ENCODE data around the gene ALLC. TPM values are rescaled to one million over a fixed set of nuclear protein-coding genes. Genes with fewer than 3 reads are reported as not detected.
"Not testable (repeated sequence)": the region's sequence is repeated elsewhere in the genome, so short reads cannot be mapped to it uniquely, and the experiment has no call there.

ALLC gene
- polyA plus RNA-seq, 1 experiment, result not detected

DNA sequence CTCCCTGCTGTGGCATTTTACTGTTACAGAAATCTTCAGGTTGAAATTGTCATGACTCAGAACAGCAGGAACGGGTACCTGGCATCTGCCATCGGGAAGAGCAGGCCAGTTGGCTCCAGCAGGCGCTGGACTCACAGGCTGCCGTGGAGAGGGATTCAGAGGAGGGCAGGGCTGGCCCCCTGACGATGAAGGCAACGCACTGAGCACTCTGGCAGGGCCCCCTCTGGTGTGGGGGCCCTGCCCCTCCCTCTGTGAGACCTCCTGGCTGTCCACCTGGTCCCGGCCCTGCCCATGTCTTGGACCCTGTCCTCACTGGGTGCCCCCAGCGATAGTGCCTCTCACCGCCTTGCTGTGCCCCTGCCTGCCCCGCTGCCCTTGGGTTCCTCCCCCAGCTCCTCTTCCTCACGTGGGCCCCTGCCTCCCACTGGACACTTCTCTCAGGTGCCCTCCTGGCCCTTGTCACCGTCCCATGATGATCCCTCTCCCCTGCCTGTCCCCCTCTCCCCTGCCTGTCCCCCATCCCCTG is 23.3 kb upstream of the ALLC start:
- POLR2A ChIA-PET, result no interaction called here
- no peaks in the 10 kb centered on the region; the same call in 1 of the 2 replicates for H3K27me3 ChIP-seq (ENCODE audit: control insufficient read depth, insufficient read depth, low read length)
- CTCF ChIA-PET, result interaction anchor here (1.0 to 1.6 kb wide), 2 partner anchors 16 to 20 kb away, joined by 3 read pairs; no protein-coding TSS in a partner anchor
- no peak for DNase-seq (ENCODE audit: low read depth)
- H3K4me3 ChIP-seq (ENCODE audit: low read depth, low read length), result no peak overlapping the region
- no peaks in the 10 kb centered on the region for H3K36me3 ChIP-seq (ENCODE audit: control insufficient read depth, insufficient read depth, low read length)
- no peak for TF ChIP-seq CTCF (IDR thresholded peaks at IDR 0.05; ENCODE audit: insufficient read depth, low read depth, low read length)

- TF ChIP-seq CTCF (IDR thresholded peaks at IDR 0.05; ENCODE audit: insufficient read depth, low read depth, low read length), result no peak
- POLR2A ChIA-PET, result no interaction called here
- peak overlapping the region; percentile 29 for H3K4me3 ChIP-seq (ENCODE audit: low read depth, low read length)
- DNase-seq (ENCODE audit: low read depth), result no peak
- H3K27me3 ChIP-seq (ENCODE audit: control insufficient read depth, insufficient read depth, low read length), result no peaks in the 10 kb centered on the region; the same call in 1 of the 2 replicates
- no peaks in the 10 kb centered on the region for H3K36me3 ChIP-seq (ENCODE audit: control insufficient read depth, insufficient read depth, low read length)
- CTCF ChIA-PET, result interaction anchor here (1.0 to 3.4 kb wide), 3 partner anchors 16 to 19 kb away, joined by 3 to 15 read pairs (median 3); no protein-coding TSS in a partner anchor
Observed at GRCh38 chr2:3635171-3635974, 22.6 kb upstream of the ALLC start.

DNA sequence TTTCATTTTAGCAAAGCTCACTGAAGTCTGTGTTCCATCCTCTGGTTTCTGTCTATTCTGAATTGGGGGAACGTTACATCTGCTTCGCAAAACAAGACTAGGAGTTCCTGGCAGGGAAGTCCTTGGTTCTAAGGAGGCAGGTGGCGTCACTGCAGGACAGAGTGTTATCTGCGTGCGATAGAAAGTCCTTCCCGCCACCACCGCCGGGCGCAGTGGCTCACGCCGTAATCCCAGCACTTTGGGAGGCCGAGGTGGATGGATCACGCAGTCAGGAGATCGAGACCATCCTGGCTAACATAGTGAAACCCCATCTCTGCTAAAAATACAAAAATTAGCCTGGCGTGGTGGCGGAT is 22.0 kb upstream of the ALLC start:
- CTCF ChIA-PET, result interaction anchor here (3.4 kb wide), 1 partner anchor 15 kb away, joined by 15 read pairs; no protein-coding TSS in a partner anchor
- H3K36me3 ChIP-seq (ENCODE audit: control insufficient read depth, insufficient read depth, low read length); DNase-seq (ENCODE audit: low read depth); POLR2A ChIA-PET; H3K27me3 ChIP-seq (ENCODE audit: control insufficient read depth, insufficient read depth, low read length): not testable (repeated sequence)
- peak overlapping the region; percentile 29 for H3K4me3 ChIP-seq (ENCODE audit: low read depth, low read length)

DNA sequence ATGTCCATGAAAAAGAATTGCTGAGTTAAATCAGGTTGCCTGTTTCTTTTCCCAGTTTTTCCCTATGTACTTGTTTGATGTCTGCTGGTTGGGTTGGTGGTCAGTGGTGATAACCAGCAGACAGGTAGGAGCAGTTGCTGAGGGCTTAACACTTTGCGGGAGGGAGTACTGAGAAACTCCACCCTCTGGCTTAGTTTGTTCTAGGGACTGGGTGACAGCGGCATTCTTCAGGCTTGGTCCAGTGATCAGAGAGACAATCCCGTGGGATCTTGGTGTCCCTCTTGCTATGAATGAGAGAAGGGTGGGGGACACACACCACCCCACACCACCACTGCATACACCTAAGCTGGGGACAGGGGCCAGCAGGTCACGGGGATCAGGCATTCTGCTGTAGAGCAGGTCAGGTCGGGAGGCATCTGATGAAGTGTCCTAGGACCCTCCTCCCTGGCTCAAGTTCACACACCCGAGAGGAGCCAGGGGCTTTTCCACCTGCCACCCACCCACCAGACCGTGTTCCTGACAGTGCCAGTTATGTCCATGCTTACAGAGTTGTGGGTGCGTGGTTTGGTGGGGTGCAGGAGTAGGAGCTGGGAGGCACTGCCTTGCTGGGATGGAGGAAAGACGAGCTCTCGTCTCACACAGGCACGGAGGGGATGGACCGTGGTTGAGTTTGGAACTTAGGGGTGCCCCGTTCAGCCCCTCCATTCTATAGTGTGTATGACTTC is 21.3 kb upstream of the ALLC start:
- Histone ChIP-seq H3K4me3 (ENCODE audit: low read depth, low read length) (no peak overlapping the region), H3K27me3 (ENCODE audit: control insufficient read depth, insufficient read depth, low read length) (no peaks in the 10 kb centered on the region; the same call in 1 of the 2 replicates), H3K36me3 (ENCODE audit: control insufficient read depth, insufficient read depth, low read length) (no peaks in the 10 kb centered on the region)
- CTCF ChIA-PET, result interaction anchor here (1.6 to 3.4 kb wide), 2 partner anchors 8 to 15 kb away, joined by 4 to 15 read pairs; no protein-coding TSS in a partner anchor
- no peak for TF ChIP-seq CTCF (IDR thresholded peaks at IDR 0.05; ENCODE audit: insufficient read depth, low read depth, low read length)
- no peak for DNase-seq (ENCODE audit: low read depth)
- POLR2A ChIA-PET, result no interaction called here

DNA sequence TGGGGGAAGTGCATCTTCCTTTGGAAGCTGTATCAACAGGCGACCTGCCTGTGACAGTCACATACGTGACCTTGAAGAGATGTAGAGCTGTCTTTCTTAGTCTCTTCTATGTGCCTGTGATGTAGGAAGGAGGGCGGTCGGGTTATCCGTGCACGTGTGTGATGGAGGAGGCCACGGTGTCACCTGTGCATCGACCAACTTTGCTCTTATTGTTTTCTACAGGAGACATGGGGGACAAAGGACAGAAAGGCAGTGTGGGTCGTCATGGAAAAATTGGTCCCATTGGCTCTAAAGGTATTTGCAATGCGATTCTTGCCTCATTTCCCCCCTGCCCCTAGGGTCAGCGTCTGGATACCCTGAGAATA is 20.7 kb upstream of the ALLC start:
- H3K4me3 ChIP-seq (ENCODE audit: low read depth, low read length), result no peak overlapping the region
- POLR2A ChIA-PET, result no interaction called here
- DNase-seq (ENCODE audit: low read depth), result no peak
- no peaks in the 10 kb centered on the region; the same call in 1 of the 2 replicates for H3K27me3 ChIP-seq (ENCODE audit: control insufficient read depth, insufficient read depth, low read length)
- no peaks in the 10 kb centered on the region for H3K36me3 ChIP-seq (ENCODE audit: control insufficient read depth, insufficient read depth, low read length)
- CTCF ChIA-PET, result interaction anchor here (1.6 to 3.4 kb wide), 2 partner anchors 9 to 14 kb away, joined by 4 to 15 read pairs; no protein-coding TSS in a partner anchor
- no peak for TF ChIP-seq CTCF (IDR thresholded peaks at IDR 0.05; ENCODE audit: insufficient read depth, low read depth, low read length)
